Myometrial cell (primary cell): Measurements from ENCODE around the gene CATSPER1. TPM values are rescaled to one million over a fixed set of nuclear protein-coding genes. Genes with fewer than 3 reads are reported as not detected.

ENCODE experiments used
- total RNA-seq: library from RNA; depleted of rRNA; stranded (reverse); fragments of >200 nt; gene quantifications from 2 replicates; pipeline ENCODE4 v1.2.3, GENCODE V29; 2015

The CATSPER1 gene
- total RNA-seq = 0.35 and 0.58 TPM in 2 replicates

DNA sequence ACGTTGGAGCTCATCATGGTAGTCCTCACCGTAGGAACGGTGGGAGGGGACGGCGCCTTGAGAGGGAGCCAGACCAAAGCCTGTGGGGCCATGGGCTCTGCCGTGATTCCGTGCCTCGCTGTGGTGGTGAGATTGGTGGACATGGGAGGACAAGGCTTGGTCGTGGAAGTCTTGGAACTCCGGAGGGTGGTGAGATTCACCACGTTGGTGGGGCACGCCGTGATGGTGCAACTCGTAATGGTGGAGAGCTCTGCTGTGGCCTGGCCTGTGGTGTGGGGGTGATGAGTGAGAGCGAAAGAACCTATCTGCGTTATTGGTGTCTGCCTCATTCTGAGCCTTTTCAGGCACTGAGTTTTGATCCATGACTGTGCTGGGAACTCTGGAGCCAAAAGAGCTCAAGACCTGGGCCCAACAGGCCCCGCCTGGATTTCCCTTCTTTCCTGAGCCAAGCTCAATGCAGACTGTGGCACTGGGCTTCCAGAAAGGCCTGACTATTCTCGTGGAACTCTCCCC is at the start of gene CATSPER1:
Gene CATSPER1 (minus strand): TSS at position 463 of the 513 bp plus-strand sequence. CDS start 100 bp downstream, at position 363.

DNA sequence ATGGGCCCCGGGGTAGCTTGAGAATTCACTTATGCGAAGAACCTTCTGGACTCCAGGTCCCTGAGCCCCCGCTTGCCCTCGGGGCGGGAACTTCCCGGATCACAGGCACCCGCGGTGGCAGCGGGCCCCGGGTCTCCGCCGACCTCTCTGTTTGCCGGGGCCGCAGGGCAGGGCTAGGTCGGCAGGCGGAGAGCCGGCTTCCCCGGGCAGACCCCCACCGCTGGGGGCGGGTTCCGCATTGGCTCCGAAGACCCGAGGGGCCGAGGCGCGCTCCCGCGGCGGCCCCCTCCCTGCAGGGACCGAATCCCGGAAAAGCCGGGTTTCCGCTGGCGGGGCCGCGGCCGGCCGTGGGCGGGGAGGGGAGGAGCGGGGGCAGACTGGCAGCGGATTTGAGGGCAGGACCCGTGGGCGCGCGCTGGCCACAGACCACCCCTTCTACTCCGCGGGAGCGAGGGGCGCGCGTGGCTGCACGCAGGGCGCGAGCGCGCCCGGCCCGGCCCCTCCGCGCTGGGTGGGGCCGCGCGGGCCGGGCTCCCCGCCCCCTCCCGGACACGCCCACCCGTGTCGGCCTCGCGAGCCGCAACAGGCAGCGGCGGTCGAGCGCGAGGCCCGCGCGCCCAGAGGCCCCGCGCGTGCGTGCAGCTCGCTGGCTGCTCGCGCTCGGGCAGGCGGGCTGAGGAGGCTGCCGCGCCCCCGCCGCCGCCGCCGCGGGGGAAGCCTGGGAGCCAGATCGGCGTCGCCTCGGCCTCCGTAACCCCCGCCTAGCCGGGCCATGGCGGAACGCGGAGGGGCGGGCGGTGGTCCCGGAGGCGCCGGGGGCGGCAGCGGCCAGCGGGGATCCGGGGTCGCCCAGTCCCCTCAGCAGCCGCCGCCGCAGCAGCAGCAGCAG is 43.7 kb upstream of the CATSPER1 start, which contains the start of gene PACS1:
Gene PACS1 (plus strand): TSS at position 558 of the 889 bp plus-strand sequence. CDS start 215 bp downstream, at position 773.

DNA sequence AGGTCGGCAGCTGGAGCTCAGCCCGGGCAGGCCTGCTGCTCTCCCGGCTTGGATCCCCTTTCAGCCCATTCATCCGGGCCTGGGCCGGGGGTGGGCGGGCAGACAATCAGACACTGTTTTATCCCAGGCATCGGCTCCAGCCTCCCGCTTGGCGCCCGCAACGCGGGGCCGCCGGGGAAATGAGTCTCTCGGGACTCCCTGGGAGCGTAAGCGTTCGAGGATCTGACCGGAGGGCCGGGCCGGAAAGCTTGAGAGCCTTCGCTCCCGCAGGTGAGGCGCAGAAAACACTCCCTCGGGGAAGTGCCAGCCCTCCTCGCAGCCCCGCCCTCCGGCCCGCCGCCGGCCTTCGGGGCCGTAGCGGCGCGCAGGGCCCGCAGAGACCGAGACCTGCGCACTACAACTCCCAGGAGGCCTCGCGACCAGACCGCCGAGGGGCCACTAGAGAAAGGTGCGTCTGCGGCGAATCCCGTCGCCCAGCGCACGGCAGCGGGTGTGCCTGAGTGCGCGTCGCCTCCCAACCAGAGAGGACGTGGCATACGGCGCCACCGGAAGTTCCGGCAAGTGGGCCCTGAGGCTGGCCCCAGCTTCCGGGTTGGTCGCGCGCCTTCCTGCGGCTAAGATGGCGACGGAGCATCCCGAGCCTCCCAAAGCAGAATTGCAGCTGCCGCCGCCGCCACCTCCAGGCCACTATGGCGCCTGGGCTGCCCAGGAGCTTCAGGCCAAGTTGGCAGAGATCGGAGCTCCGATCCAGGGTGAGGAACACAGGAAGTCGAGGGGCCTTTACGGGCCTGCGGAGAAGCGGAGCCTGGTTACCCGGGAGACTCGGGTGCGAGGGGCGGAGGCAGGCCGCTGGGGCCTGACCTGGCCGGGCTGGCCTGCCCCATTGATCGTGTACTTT is 25.7 kb upstream of the CATSPER1 start, which contains the start of gene SF3B2:
Gene SF3B2 (plus strand): TSS at position 599 of the 898 bp plus-strand sequence. CDS start 21 bp downstream, at position 620.

DNA sequence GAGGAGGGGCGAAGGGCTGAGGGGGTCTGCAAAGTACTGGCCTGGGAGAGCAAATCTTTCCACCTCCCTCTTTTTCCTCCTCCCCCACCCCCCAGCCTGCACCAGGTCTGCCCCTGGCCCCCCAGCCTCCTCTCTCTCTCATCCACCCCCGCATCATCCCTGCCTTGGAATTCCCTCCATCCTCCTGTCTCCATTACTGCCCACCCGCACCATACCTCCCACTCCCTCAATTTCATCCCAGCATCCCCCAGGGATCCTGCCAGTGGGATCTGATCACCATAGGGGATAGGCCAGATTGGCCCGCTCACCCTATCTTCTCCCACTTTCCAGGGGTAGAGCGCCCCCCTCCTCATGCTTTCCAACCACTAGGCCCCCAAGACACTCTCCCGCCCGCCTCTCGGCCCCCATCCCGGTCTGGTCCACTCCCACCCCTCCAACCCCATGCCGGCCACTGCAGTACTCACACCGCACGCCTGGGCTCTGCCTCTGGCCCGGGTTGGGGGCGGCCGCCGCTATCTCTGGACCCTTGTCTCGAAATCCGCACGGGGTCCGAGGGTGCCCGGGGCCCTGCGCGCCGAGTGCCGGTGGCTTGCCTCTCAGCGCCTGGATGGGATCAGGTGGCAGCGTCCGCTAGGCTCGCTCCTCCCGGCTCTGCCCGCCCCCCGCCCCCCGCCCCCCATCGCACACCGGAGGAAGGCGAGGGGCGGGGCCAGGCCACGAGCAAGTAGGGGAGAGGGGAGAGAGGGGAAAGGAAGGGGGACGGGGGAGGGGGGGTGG is 22.5 kb upstream of the CATSPER1 start, which contains the start of gene GAL3ST3:
Gene GAL3ST3 (minus strand): TSS at position 615 of the 777 bp plus-strand sequence. CDS start 3,746 bp downstream, outside the sequence.

DNA sequence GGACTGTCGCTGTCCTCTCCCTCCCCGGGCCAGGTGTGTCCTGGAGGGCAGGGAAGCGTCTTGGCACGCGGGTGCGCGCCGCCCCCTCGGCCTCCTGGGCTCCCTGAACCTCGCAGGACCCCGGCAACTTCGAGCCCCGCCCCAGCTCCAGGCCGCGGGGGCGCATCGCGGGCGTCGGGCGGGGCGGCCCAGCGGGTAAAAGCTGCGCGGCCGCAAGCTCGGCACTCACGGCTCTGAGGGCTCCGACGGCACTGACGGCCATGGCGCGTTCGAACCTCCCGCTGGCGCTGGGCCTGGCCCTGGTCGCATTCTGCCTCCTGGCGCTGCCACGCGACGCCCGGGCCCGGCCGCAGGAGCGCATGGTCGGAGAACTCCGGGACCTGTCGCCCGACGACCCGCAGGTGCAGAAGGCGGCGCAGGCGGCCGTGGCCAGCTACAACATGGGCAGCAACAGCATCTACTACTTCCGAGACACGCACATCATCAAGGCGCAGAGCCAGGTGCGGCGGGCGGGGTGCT is 14.4 kb downstream of the CATSPER1 start, which contains the start of gene CST6:
Gene CST6 (plus strand): TSS at position 224 of the 519 bp plus-strand sequence. CDS start 37 bp downstream, at position 261.

DNA sequence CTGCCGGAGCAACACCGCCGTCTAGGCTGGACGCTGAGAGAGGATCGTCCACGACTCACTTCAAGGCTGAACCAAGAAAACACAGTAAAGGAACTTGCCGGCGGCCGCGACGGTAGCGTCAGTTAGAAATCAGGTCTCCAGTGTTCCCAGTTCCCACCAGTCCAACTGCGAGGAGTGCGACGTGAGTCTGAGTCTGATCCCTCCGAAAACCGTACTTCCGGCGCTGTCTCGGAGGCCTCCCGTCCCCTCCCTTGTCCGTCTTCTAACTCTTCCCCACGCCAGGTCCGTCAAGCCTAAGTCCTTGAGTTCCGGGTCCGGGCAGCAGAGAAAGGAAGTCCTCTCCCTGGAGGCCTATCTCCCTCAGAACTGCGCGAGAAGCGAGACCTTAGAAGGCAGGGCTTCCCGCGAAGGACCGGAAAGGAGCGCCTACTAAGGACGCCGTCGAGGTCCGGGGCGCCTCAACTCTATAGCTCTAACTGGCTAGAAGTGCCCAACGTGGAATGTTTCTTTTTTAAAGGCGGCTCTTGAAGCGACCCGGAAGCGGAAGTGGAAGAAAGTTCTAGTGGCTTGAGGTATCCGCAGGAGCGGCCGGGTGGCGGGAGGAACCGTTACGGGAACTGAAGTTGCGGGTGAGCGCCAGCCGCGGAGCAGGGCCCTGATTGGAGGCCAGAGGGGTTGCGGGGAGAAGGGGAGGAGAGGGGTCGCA is 24.2 kb downstream of the CATSPER1 start, which contains the start of the genes BANF1 and EIF1AD:
Gene BANF1 (plus strand): TSS at position 562 of the 706 bp plus-strand sequence. CDS start 748 bp downstream, outside the sequence.
Gene EIF1AD (minus strand): TSS at position 216 of the 706 bp plus-strand sequence. CDS start 1,768 bp downstream, outside the sequence.

Other genes starting within 250 kb of the CATSPER1 start
- 6.2 and 8.9 TPM in 2 replicates for gene AP5B1, start 245.5 kb downstream of the CATSPER1 start, total RNA-seq
- not detected in 2 replicates for gene OVOL1, start 239.4 kb downstream of the CATSPER1 start, total RNA-seq
- gene SNX32, start 192.5 kb downstream of the CATSPER1 start, total RNA-seq = 0.58 and 1.1 TPM in 2 replicates
- gene CFL1, start 168.3 kb downstream of the CATSPER1 start, total RNA-seq = 1,937 and 2,041 TPM in 2 replicates
- 30.7 and 40.1 TPM in 2 replicates for gene MUS81, start 166.0 kb downstream of the CATSPER1 start, total RNA-seq
- 140 and 198 TPM in 2 replicates for gene EFEMP2, start 153.7 kb downstream of the CATSPER1 start, total RNA-seq
- gene CTSW, start 146.6 kb downstream of the CATSPER1 start, total RNA-seq = 0.71 TPM in 1 of 2 replicates, not detected in the other
- gene FIBP, start 138.0 kb downstream of the CATSPER1 start, total RNA-seq = 170 and 250 TPM in 2 replicates
- gene CCDC85B, start 135.8 kb downstream of the CATSPER1 start, total RNA-seq = 117 and 142 TPM in 2 replicates
- 31.4 and 37.2 TPM in 2 replicates for gene FOSL1, start 126.1 kb downstream of the CATSPER1 start, total RNA-seq
- 13.5 and 24.5 TPM in 2 replicates for gene C11orf68, start 107.4 kb downstream of the CATSPER1 start, total RNA-seq
- 405 and 416 TPM in 2 replicates for gene DRAP1, start 107.1 kb downstream of the CATSPER1 start, total RNA-seq
- not detected in 2 replicates for gene TSGA10IP, start 81.0 kb downstream of the CATSPER1 start, total RNA-seq
- 27.4 and 31.2 TPM in 2 replicates for gene SART1, start 64.7 kb downstream of the CATSPER1 start, total RNA-seq
- 26.8 and 39.3 TPM in 2 replicates for gene EIF1AD, start 24.3 kb downstream of the CATSPER1 start, total RNA-seq
- gene BANF1, start 24.0 kb downstream of the CATSPER1 start, total RNA-seq = 111 and 138 TPM in 2 replicates
- gene CST6, start 14.5 kb downstream of the CATSPER1 start, total RNA-seq = not detected in 2 replicates
- not detected in 2 replicates for gene GAL3ST3, start 22.7 kb upstream of the CATSPER1 start, total RNA-seq
- 182 and 206 TPM in 2 replicates for gene SF3B2, start 25.9 kb upstream of the CATSPER1 start, total RNA-seq
- 20.8 and 22.9 TPM in 2 replicates for gene PACS1, start 43.8 kb upstream of the CATSPER1 start, total RNA-seq
- gene KLC2, start 231.2 kb upstream of the CATSPER1 start, total RNA-seq = 13.0 and 16.3 TPM in 2 replicates
- 165 and 169 TPM in 2 replicates for gene RAB1B, start 242.2 kb upstream of the CATSPER1 start, total RNA-seq